ENCODE results near the gene UGT1A3.

GRCh38 chr2:233794128-233794658 is 65.4 kb downstream of the UGT1A3 start:
- no peak for TF ChIP-seq CTCF (IDR thresholded peaks at IDR 0.05)
- no peak for TF ChIP-seq ZFX (IDR thresholded peaks at IDR 0.05; ENCODE audit: borderline replicate concordance)
